HAP-1 (cell line): ENCODE measurements around the gene MYRFL.
A peak's percentile ranks its signal among the peaks of the same experiment; 100 is the strongest.

Experiments used
- DNase-seq, 2 experiments: peaks; one replicate each; pipeline ENCODE4 v3.0.0-alpha.2; 2016 to 2020; ENCODE audit warnings: low spot score in 2 of 2
- H3K27me3 ChIP-seq: fragments of 250-450 bp; sonication (Bioruptor Pico); 2 replicates; pipeline ENCODE4 v1.5.1; 2020; ENCODE audit warnings: low read depth, mild to moderate bottlenecking, moderate library complexity
- H3K36me3 ChIP-seq: fragments of 250-450 bp; sonication (Bioruptor Pico); replicated peaks from 2 replicates; pipeline ENCODE4 v1.5.1; 2020; ENCODE audit warnings: mild to moderate bottlenecking
- H3K4me1 ChIP-seq: fragments of 250-450 bp; sonication (Bioruptor Pico); 2 replicates; pipeline ENCODE4 v1.5.1; 2020; ENCODE audit warnings: mild to moderate bottlenecking
- H3K4me3 ChIP-seq: fragments of 250-450 bp; sonication (Bioruptor Pico); 2 replicates; pipeline ENCODE4 v1.5.1; 2020; ENCODE audit warnings: mild to moderate bottlenecking, moderate library complexity
- H3K9me3 ChIP-seq: fragments of 250-450 bp; sonication (Bioruptor Pico); 2 replicates; pipeline ENCODE4 v1.5.1; 2020; ENCODE audit warnings: mild to moderate bottlenecking, moderate library complexity
- in situ Hi-C: fragments of 300-500 bp; cut with MboI; formaldehyde crosslinking; loops from 3 replicates; pipeline ENCODE4 v1.14.3; 2020; ENCODE audit warnings: low sequenced_read_pairs, inconsistent platforms, mixed read lengths

MYRFL gene

DNA sequence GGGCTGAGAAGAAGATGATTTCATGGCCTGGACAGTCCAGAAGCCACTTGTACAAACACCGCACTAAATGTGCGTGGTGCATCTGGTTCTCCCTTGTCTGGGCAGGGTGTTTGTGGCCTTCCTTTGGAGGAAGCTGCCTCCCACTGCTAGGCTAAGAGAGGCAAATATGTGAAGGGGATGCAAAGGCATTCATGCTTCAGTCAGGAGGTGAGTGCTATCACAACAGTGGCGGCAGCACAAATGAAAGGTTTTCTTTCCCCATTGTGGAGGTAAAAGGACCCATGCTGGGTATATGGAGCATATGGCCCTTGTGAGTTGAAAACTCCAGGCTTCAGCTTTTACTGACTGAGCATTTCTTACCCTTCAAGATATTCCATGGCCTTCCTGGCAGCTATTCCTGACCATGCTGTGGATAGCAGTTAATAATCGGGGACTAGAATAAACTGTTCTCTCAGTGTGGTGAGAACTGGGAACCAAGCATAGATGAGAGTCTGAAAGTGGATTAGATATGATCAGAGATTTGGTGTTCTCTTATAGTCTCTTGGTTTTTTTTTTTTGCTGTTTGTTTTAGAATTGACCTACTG is 69.9 kb downstream of the MYRFL start:
- H3K9me3 ChIP-seq: no peaks in the 10 kb centered on the region
- H3K36me3 ChIP-seq: no peaks in the 10 kb centered on the region
- DNase-seq: no peak
- no peaks in the 10 kb centered on the region for H3K4me1 ChIP-seq
- H3K4me3 ChIP-seq: no peak overlapping the region
- 0 out of 2 replicates have a peak, but pooled peaks cover 2% of the 10 kb centered on the region for H3K27me3 ChIP-seq
- in situ Hi-C loops: loop anchor here (10.0 kb wide), 1 partner anchor 820 kb away; no protein-coding TSS in a partner anchor

DNA sequence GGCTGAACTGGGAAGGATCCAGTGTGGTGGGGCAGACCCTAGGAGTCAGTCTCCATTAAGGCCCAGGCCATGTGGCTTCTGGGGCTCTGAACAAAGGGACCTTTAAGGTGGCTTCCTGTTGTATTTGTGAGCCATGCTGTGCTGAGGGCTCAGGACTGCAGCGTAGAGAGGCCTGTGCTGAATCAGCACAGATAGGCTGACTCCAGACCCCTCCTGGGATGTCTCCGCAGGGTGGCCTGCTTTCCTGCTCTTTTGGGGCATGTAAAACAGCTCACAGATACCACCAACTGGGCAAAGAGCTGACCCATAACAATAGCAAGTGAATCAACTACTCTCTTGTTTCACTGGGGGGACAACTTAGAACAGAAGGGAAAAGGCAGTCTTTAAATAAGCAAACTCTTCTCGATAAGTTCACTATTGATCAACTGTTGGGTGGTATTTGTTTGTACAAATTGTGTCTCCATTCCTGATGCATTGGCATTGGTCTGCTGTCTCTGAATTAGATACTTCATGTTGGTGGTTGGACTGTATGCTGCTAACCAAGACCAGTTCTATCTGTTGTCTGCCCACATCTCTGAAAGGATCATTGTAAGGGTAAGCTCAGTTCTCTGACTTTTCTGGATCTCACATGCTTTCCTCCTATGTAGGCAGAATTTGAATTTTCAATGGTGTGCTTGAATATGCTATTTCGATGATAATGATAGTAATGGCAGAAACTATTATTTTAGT is 71.8 kb downstream of the MYRFL start:
- Histone ChIP-seq H3K4me1 (no peaks in the 10 kb centered on the region), H3K27me3 (0 out of 2 replicates have a peak, but pooled peaks cover 2% of the 10 kb centered on the region), H3K4me3 (no peak overlapping the region), H3K9me3 (no peaks in the 10 kb centered on the region), H3K36me3 (no peaks in the 10 kb centered on the region)
- DNase-seq: no peak
- in situ Hi-C loops: loop anchor here (10.0 kb wide), 1 partner anchor 818 kb away; no protein-coding TSS in a partner anchor

DNA sequence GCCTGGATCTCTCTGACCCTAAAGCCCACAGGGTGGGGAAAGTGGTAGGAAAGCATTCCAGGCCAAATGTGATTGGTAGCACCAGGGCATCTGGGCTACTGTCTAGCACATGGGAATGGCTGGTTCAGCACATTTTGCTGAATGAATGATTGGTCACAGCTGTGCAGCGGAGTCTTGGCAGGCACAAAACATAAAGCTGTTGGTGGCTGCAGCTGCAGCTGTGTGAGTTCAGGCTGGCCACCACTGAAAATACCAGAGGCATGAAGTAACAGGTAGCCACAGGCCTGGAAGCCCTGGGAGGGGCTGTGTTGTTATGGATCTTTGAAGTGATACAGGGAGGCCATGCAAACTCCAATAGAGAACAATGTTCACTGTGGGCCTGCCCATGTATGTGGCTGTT is 72.7 kb downstream of the MYRFL start:
- no peaks in the 10 kb centered on the region for H3K9me3 ChIP-seq
- no peak for DNase-seq
- H3K36me3 ChIP-seq: no peaks in the 10 kb centered on the region
- H3K27me3 ChIP-seq: no peaks in the 10 kb centered on the region
- H3K4me3 ChIP-seq: no peak overlapping the region
- in situ Hi-C loops: loop anchor here (10.0 kb wide), 1 partner anchor 817 kb away; no protein-coding TSS in a partner anchor
- no peaks in the 10 kb centered on the region for H3K4me1 ChIP-seq

DNA sequence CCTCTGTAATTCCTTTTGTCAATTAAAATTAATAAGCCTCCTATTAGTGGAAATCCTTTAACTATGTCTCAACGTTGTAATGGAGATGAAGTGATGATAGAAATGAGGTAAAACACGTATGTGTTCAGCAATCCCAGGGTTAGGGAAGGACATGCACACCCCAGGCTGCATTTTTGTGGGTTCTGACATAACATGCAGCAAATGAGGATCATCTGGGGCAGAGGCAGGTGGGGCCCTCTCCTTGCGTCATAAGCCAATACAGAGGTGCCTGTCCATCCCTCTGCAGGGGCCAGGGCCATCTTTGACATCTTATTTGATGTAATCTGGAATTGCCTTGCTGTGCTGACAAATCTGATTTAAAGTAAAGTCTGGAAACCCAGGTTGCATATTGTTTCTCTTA is 73.2 kb downstream of the MYRFL start:
- in situ Hi-C loops: loop anchor here (10.0 kb wide), 1 partner anchor 817 kb away; no protein-coding TSS in a partner anchor
- DNase-seq: no peak
- Histone ChIP-seq H3K4me1 (no peaks in the 10 kb centered on the region), H3K36me3 (no peaks in the 10 kb centered on the region), H3K9me3 (no peaks in the 10 kb centered on the region), H3K27me3 (no peaks in the 10 kb centered on the region), H3K4me3 (no peak overlapping the region)

DNA sequence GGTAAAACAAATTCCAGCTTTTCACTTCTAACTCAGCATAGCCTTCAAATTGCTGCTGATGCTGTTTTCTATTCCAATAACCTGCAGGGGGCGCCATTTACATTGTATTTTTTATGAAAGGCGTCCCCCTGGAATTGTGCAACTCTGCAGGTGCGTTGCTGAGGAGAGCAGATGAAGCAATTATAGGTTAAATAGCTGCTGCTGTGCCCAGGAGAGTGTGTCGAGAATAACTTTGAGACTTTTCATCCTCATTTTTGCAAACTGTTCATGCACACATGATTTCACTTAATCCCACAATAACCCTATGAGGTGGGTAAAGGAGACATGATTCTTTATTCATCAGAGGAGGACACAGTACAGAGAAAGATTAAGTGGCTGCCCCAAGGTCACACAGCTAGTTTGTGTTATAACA is 75.7 kb downstream of the MYRFL start:
- no peaks in the 10 kb centered on the region for H3K9me3 ChIP-seq
- H3K36me3 ChIP-seq: no peaks in the 10 kb centered on the region
- no peaks in the 10 kb centered on the region for H3K27me3 ChIP-seq
- H3K4me3 ChIP-seq: no peak overlapping the region
- peak; percentile 58 to 85 for DNase-seq
- no peaks in the 10 kb centered on the region for H3K4me1 ChIP-seq
- in situ Hi-C loops: loop anchor here (10.0 kb wide), 1 partner anchor 674 kb away; no protein-coding TSS in a partner anchor

DNA sequence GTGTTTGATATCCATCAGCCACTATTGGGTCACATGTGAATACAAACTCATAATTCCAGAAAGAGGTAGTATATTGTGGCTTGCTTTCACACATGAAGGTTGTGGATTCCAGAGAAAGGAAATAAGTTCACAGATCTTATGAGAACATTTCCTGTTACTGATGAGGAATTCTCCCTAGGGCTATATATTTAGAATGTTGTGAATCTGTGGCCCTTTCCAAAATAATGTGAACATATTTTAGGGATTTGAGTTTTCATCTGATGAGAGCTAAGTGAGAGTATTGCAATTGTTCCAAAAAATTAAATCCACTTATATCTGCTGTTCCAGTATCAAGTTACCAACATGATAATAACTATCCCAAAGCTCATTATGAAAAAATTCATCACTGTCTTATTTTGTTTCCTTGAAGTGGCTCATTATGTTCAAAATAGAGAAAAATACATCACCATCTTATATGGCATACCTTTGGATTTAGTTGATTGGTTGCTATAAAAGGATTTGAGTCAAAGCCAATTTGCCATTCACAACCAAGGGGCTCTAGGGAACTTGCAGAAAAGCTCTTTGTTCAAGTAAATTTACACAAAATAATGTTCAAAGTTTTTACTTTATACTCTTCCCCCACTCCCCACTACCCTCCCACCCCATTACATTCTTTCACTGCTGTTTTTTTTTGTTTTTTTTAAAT is 76.3 kb downstream of the MYRFL start:
- DNase-seq: no peak
- in situ Hi-C loops: loop anchor here (10.0 kb wide), 1 partner anchor 673 kb away; no protein-coding TSS in a partner anchor
- Histone ChIP-seq H3K9me3 (no peaks in the 10 kb centered on the region), H3K4me3 (no peak overlapping the region), H3K27me3 (no peaks in the 10 kb centered on the region), H3K4me1 (no peaks in the 10 kb centered on the region), H3K36me3 (no peaks in the 10 kb centered on the region)

DNA sequence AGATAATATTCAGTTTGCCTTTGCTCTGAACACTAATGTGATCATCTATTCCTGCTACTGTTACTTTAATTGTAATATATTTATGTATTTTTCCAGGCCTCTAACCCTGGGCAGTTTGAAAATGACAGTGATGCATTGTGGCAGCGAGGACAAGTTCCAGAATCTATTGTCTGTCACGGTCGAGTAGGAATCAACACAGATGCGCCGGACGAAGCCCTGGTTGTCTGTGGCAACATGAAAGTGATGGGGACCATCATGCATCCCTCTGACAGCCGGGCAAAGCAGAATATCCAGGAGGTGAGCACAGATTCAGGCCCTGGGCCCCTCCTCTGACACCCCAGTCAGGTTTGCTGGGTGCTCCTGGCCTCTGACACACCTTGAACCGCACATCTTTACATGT is 78.5 kb downstream of the MYRFL start:
- Histone ChIP-seq H3K4me1 (no peaks in the 10 kb centered on the region), H3K36me3 (no peaks in the 10 kb centered on the region), H3K9me3 (no peaks in the 10 kb centered on the region), H3K4me3 (no peak overlapping the region), H3K27me3 (no peaks in the 10 kb centered on the region)
- in situ Hi-C loops: loop anchor here (10.0 kb wide), 1 partner anchor 671 kb away; no protein-coding TSS in a partner anchor
- DNase-seq: no peak

DNA sequence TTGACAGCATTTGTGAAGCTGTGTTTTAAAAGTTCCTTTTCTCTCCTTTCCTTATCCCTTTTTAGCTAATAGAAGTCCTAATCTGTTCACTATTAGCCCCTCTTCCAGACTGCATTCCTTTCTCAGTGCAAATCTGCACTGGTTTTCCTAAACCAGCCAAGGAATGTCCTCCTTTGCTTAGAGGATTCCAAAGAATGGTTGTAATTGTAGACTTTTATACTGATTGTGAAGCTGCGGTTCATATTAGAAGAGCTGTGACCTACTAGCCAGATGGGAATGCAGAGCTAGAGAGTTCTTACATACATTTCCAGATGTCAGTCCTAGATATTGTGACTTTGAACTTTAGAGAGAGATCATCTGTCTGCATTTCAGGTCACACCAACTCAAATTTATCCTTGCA is 79.8 kb downstream of the MYRFL start:
- H3K9me3 ChIP-seq: no peaks in the 10 kb centered on the region
- no peaks in the 10 kb centered on the region for H3K27me3 ChIP-seq
- no peaks in the 10 kb centered on the region for H3K4me1 ChIP-seq
- no peak overlapping the region for H3K4me3 ChIP-seq
- H3K36me3 ChIP-seq: no peaks in the 10 kb centered on the region
- DNase-seq: no peak
- in situ Hi-C loops: loop anchor here (10.0 kb wide), 1 partner anchor 670 kb away; no protein-coding TSS in a partner anchor

DNA sequence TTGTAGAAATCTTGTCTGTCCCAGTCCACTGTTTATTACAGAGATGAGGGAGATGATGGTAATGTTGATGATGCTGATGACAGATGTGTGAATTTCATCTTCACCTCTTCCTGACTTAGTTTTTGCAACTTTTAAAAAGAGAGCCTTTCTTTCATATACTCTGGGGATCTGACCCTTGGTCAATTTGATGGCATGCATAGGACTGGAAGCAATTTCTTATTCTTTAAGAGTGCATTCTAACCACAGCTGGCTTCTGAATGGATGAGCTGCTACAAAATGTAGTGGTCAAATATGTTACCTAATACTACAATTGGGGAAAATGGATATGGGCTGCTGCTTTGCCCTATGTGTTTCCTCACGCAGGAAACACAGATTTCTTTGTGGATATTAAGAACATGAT is 80.8 kb downstream of the MYRFL start:
- no peaks in the 10 kb centered on the region for H3K27me3 ChIP-seq
- no peak for DNase-seq
- no peaks in the 10 kb centered on the region for H3K36me3 ChIP-seq
- H3K4me3 ChIP-seq: no peak overlapping the region
- H3K4me1 ChIP-seq: no peaks in the 10 kb centered on the region
- in situ Hi-C loops: loop anchor here (10.0 kb wide), 1 partner anchor 669 kb away; no protein-coding TSS in a partner anchor
- H3K9me3 ChIP-seq: no peaks in the 10 kb centered on the region

DNA sequence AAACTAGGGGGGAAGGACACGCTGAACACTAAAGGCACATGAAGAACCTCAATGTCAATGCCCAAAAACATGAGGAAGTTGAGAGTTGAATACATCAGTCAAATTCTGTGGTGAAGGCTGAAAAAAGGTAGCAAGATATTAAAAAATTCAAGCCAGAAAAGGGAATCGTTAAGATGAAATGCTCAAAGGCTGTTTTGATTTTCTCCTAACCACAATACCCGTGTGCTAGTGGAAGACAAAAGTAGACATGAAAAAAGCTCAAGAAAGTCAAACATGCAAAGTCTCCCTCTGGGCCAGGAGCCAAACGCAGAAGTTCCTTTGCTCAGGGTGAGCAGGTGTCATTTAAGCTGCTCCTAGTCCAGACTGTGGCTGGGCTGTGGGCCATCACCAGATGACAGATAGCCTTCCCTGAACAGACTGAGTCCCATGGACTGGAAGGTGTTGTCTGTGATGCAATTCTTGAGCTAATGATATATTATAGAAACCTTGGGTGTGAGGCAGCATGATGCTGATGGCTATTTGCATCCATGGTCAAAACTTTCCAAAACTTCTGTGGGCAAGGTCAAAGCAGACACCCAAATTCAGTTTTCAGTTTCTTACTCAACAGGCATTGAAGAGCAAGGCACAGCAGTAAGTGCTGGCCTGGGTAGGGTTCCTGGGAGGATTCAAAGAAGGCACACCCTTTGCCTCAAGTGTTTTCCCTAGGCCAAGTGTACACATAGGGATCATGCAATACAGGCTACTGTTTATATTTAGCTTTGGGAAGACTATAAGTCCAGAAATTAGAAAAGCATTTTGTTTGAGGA is 81.6 kb downstream of the MYRFL start:
- Histone ChIP-seq H3K9me3 (no peaks in the 10 kb centered on the region), H3K4me3 (no peak overlapping the region), H3K27me3 (no peaks in the 10 kb centered on the region), H3K36me3 (no peaks in the 10 kb centered on the region), H3K4me1 (no peaks in the 10 kb centered on the region)
- no peak for DNase-seq
- in situ Hi-C loops: loop anchor here (10.0 kb wide), 1 partner anchor 668 kb away; no protein-coding TSS in a partner anchor

DNA sequence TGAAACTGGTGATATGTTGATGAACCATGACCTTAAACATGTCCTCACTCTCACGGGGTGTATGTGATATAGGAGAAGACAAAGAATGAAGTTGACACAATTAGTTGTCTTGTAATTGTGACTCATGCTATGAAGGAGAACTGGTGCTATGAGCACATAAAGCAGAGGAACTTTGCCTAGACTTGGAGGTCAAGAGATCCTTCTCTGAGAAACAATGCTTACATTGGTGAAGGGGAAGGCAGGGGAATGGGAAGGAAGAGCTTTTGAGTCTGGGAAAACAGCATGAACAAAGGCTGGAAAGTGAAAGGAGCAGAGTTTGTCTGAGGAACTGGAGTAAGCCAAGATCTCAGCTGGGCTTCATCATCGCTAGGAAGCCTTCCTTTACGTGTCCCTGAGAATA is 83.2 kb downstream of the MYRFL start:
- no peak for DNase-seq
- Histone ChIP-seq H3K36me3 (no peaks in the 10 kb centered on the region), H3K4me1 (no peaks in the 10 kb centered on the region), H3K9me3 (no peaks in the 10 kb centered on the region), H3K4me3 (no peak overlapping the region), H3K27me3 (no peaks in the 10 kb centered on the region)
- in situ Hi-C loops: loop anchor here (10.0 kb wide), 1 partner anchor 667 kb away; no protein-coding TSS in a partner anchor

DNA sequence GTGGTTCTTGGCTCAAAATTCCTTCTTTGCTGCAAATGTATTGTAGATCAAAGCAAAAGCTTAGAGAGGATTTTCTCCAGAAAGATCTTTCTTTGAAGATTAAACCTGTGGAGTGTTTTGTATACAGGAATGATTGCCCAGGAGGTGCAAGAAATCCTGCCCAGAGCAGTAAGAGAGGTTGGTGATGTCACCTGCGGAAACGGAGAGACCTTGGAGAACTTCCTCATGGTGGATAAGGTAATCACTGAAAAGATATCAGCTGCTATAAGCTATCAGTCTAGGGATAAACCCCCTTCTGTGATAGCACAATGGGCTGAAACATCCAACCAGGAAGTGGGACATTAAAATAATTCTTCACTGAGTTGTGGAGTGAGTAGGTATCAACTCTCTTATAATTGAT is 85.7 kb downstream of the MYRFL start:
- in situ Hi-C loops: no loop called here

DNA sequence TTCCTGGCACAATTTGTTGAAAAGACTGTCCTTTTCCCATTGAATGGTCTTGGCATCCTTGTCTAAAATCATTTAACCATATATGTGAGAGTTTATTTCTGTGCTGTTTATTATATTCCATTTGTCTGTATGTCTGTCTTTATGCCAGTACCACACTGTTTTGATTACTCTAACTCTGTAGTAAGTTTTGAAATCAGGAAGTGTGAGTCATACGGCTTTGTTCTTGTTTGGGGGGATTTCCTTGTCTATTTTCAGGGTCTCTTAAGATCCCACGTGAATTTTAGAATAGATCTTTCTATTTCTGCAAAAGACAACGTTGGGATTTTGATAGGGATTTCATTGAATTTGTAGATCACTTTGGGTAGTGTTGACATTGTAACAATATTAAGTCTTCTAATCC is 88.5 kb downstream of the MYRFL start:
- in situ Hi-C loops: no loop called here
- H3K36me3 ChIP-seq: no peaks in the 10 kb centered on the region
- no peak for DNase-seq
- no peaks in the 10 kb centered on the region for H3K9me3 ChIP-seq
- no peaks in the 10 kb centered on the region for H3K27me3 ChIP-seq
- H3K4me3 ChIP-seq: no peak overlapping the region
- no peaks in the 10 kb centered on the region for H3K4me1 ChIP-seq

More for the DNA sequence above, 85.7 kb downstream of the MYRFL start:
- Histone ChIP-seq H3K4me1 (no peaks in the 10 kb centered on the region), H3K27me3 (no peaks in the 10 kb centered on the region), H3K36me3 (no peaks in the 10 kb centered on the region), H3K4me3 (no peak overlapping the region), H3K9me3 (no peaks in the 10 kb centered on the region)
- DNase-seq: no peak
